NCI-H226 (cell line): ENCODE measurements around the gene RPS6KA1.
"Not testable (repeated sequence)": the region's sequence is repeated elsewhere in the genome, so short reads cannot be mapped to it uniquely, and the experiment has no call there.

Experiments used
- DNase-seq: peaks from one replicate; pipeline ENCODE4 v3.0.0-alpha.2; 2015

Gene RPS6KA1

GRCh38 chr1:26529655-26530409 lies at the start of gene RPS6KA1:
Gene RPS6KA1 (plus strand): TSS chr1:26529761. CDS start chr1:26529921, 160 bp downstream.
- DNase-seq: peak; percentile 58

GRCh38 chr1:26482921-26483320 lies 46.6 kb upstream of the RPS6KA1 start:
- DNase-seq: peak; percentile 46

- no peak for DNase-seq
These were observed 45.6 kb upstream of the RPS6KA1 start for GRCh38 chr1:26483980-26484379.

- no peak for DNase-seq
These were observed 39.4 kb upstream of the RPS6KA1 start for GRCh38 chr1:26490155-26490554.

DNA sequence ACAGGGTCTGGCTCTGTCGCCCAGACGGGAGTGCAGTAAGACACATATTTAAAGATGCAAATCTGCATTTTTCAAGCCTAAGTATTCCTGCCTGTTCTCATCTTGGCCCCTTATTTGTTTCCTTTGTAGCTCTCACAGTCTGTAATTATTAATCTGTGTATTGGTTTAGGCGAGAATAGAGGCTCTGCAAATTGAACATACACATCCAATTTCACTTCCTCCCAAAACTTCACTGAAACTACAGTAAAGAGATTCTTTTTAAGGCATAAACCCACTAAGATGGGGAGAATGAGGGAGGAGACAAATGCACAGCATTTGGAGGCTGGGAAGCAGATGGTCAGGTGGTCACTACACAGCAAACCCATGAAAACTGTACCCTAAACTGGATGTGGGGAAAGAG lies 36.3 kb upstream of the RPS6KA1 start:
- DNase-seq: no peak

DNA sequence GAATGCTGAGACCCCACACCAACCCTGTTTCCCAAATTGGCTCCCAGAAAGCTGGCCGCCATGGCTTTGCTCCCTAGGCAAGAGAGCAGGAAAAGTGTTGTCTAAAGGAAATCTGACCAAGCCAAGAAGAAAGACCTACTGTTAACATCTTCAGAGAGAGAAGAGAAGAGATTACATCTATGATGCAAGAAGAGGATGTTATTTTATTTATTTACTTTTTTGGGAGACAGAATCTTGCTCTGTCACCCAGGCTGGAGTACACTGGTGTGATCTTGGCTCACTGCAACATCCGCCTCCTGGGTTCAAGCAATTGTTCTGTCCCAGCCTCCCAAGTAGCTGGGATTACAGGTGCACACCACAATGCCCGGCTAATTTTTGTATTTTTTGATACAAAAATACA lies 35.6 kb upstream of the RPS6KA1 start:
- no peak for DNase-seq

DNA sequence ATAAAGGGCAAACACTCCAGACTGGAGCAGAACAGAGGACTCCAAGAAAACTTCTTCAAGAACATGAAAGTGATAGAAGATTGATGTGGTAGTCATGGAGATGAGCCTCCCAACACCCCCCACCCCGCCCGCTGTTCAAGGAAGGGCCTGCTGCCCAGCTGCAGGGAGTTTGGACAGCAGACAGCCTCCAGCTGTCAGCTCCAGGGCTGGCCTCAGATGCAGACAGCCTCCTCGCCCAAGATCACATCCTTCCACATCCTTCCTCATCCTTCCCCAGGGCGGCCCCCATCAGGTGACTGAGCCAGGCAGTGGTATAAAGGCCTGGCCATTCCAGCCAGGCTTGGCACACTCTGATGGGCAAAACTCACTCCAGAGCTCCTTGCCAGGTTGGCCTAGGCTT lies 32.7 kb upstream of the RPS6KA1 start:
- DNase-seq: no peak

DNA sequence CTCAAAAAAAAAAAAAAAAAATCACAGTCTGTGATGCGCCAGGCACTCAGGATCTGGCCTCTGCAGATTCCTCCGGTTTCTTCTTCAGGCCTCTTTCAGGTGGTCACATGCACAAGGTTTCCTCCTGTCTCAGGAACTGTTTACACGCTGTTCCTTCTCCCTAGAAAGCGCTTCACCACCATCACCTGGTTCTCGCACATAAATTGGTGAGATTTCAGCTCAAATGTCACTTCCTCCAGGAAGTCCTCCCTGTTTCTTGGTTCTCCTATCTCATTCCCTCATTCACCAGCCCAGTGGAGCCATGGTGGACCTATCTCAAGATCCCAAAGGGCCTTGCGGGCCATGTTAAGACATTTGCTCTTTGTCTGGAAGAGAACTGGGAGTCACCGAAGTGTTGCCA lies 30.7 kb upstream of the RPS6KA1 start:
- no peak for DNase-seq

GRCh38 chr1:26500488-26501175 lies 28.9 kb upstream of the RPS6KA1 start:
- peak; percentile 80 for DNase-seq

DNA sequence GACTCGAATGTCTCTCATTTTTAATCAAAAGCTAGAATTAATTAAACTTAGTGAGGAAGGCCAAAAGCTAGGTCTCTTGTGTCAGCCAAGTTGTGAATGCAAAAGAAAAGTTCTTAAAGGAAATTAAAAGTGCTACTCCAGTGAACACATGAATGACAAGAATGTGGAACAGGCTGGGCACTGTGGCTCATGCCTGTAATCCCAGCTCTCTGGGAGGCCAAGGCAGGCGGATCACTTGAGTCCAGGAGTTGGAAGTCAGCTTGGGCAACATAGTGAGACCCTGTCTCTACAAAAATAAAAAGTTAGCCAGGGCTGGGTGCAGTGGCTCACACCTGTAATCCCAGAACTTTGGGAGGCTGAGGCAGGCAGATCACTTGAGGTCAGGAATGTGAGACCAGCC lies 18.9 kb upstream of the RPS6KA1 start:
- not testable (repeated sequence) for DNase-seq

DNA sequence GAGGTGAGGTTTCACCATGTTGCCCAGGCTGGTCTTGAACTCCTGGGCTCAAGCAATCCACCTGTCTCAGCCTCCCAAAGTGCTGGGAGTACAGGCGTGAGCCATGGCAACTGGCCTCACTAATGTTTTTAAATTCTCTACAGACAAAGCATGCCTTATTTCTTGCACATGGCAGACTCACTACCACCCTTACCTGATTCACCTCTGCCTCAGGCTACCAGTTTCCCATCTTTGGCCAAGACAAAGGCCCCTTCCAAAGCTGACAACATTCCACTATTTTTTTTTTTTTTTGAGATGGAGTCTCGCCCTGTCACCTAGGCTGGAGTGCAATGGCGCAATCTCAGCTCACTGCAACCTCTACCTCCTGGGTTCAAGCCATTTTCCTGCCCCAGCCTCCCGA lies 13.7 kb upstream of the RPS6KA1 start:
- not testable (repeated sequence) for DNase-seq

DNA sequence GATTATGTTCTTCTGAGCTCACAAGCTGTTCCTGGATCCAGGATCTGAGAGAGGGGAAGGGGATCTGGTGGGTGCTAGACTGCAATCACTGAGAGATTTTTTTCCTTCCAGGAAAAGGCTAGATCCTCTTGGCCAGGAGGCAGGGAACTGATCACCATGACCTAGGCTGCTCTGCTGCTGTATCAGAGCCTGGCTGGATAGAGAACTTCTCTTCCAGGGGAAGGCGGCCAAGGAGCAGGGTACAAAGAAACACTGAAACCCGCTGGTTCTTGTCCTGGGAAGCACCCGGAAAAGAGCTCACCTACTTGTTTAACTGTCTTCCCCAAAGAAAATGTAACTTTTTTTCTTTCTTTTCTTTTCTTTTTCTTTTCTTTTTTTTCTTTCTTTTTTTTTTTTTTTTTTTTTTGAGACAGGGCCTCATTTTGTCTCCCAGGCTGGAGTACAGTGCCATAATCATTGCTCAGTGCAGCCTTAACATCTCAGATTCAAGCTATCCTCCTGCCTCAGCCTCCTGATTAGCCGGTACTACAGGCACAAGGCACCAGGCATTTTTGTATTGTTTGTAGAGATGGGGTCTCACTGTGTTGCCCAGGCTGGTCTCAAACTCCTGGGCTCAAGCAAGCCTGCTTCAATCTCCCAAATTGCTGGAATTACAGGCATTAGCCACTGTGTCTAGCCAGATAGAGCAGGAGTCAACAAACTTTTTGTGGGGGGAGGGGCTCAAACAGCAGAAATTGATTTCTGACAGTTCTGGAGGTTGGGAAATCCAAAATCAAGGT lies 12.4 kb upstream of the RPS6KA1 start:
- no peak for DNase-seq

DNA sequence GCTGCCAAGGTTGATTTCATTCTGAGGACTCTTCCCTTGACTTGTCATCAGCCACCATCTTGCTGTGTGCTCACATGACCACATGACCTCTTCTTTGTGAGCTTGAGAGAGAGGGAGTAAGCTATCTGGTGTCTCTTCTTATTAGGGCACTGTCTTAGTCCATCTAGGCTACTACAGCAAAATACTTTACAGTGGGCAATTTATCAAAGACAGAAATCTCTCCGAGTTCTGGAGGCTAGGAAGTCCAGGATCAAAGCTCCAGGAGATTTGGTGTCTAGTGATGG lies 11.9 kb upstream of the RPS6KA1 start:
- DNase-seq: no peak

- DNase-seq: no peak
These were observed 11.2 kb upstream of the RPS6KA1 start for GRCh38 chr1:26518355-26518754.

- DNase-seq: no peak
These were observed 9.2 kb upstream of the RPS6KA1 start for GRCh38 chr1:26520339-26520738.

DNA sequence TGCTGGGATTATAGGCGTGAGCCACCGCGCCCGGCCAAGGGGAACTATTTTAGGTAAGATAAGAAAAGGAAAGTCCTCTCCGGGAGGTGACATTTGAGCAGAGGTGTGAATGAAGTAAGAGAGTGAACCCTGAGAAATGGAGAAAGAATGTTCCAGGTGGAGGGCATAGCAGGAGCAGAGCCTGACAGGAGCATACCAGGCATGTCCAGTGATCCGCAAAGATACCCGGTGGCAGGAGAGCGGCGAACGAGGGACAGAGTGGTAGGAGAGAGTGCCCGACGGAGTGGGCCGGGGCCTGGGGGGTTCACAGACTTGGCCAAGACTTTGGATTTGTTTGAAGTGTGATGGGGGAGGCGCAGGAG lies 7.9 kb upstream of the RPS6KA1 start:
- no peak for DNase-seq

- no peak for DNase-seq
These were observed 7.5 kb upstream of the RPS6KA1 start for GRCh38 chr1:26522073-26522472.

GRCh38 chr1:26524181-26524580 lies 5.4 kb upstream of the RPS6KA1 start:
- no peak for DNase-seq

GRCh38 chr1:26526287-26526686 lies 3.3 kb upstream of the RPS6KA1 start:
- no peak for DNase-seq

GRCh38 chr1:26529405-26529654 lies 231 bp upstream of the RPS6KA1 start:
- DNase-seq: no peak

DNA sequence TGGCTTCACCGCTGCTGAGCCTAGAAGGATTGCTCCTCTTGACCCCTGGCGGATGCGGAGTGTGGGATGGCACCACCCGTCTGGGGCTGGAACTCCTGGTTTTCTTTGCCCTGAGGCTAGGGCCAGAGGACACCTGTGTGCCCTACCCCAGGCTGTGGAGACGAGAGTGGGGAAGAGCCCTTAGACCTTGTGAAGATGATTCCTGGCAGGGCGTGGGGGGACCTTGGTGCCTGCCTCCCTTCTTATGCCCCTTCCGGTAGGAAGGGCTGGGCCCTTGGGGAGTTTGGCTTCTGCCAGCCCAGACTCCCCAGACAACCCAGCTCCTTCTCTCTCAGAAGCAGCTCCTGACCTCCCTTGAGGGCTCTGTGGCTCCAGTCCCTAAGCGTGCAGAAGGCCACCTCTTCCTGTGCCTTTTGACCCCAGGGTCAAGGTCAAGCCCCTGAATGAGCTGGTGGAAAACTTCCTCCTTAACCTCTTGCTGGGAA lies 891 bp downstream of the RPS6KA1 start:
- no peak for DNase-seq

- peak; percentile 98 for DNase-seq
These were observed 1.5 kb downstream of the RPS6KA1 start for GRCh38 chr1:26530895-26531598.

GRCh38 chr1:26531651-26532131 lies 2.1 kb downstream of the RPS6KA1 start:
- DNase-seq: no peak
